Adrenal gland (tissue), 5 donors: ENCODE results near the gene UBE2N.

Experiments used
- CTCF ChIP-seq, 6 experiments: fragments of 450-650 bp in 4 of 6; fragments of 200-600 bp in 2 of 6; sonication (generic) in 1 of 6; IDR thresholded peaks; 1 replicate in 5 of 6; 2 replicates in 1 of 6; pipeline versions ENCODE4 v1.5.1 to v1.8.0; 2016 to 2021; ENCODE audit warnings: antibody characterized with exemption in 6 of 6, mild to moderate bottlenecking in 2 of 6, moderate library complexity in 1 of 6
- POLR2A ChIP-seq, 2 donors: fragments of 450-650 bp; IDR thresholded peaks; one replicate each; pipeline ENCODE4 v1.6.1; 2017; ENCODE audit warnings: antibody characterized with exemption in 2 of 2, mild to moderate bottlenecking in 2 of 2, moderate library complexity in 1 of 2
- donor health status: DM: no; HTN: no; CAD: no.

- TF ChIP-seq CTCF (IDR thresholded peaks at IDR 0.05): no peak
- peak in 1 of 2 donors; percentile 22 for TF ChIP-seq POLR2A (IDR thresholded peaks at IDR 0.05)
Observed at GRCh38 chr12:93434256-93434865, 7.4 kb downstream of the UBE2N start.
